ENCODE data around the gene GNPTG. TPM values are rescaled to one million over a fixed set of nuclear protein-coding genes. Genes with fewer than 3 reads are reported as not detected.

Gene GNPTG
- total and polyA plus RNA-seq, 2 of the 8 experiments (the other 6 are each of a cell fraction or from before 2014, with no cell fraction given): 26.2 to 51.2 TPM

DNA sequence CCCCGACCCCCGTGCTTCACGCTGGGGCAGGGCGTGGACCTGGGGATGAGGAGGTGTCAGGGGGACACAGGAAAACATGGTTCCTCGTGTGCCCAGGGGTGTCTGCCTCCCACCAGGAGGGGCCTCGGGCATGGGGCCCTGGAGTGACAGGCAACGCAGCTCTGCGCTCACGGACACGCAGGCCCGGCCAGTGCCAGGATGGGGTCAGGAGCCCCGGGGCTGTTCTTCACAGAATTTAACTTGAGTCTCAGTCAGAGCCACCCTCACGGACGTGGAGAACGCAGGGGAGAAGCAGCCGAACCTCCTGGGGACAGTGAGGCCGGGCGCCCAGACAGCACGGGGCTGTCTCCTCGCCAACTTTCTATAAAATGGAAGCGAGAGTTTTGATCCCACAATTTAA lies 46.0 kb downstream of the GNPTG start:
- TF ChIP-seq CTBP2 (IDR thresholded peaks at IDR 0.05; ENCODE audit: borderline replicate concordance, insufficient read depth, insufficient read length, low read length): no peak
- no peak for TF ChIP-seq SIX5 (IDR thresholded peaks at IDR 0.05; ENCODE audit: low read depth, low read length)
- no peak for TF ChIP-seq RBBP5 (IDR thresholded peaks at IDR 0.05; ENCODE audit: borderline replicate concordance, low read depth, low read length)
- no peak for TF ChIP-seq CHD1 (IDR thresholded peaks at IDR 0.05; ENCODE audit: low read depth, low read length)
- TF ChIP-seq NANOG (IDR thresholded peaks at IDR 0.05; ENCODE audit: insufficient read depth, low read depth, low read length, poor library complexity, severe bottlenecking): no peak
- TF ChIP-seq, protein P1, sequence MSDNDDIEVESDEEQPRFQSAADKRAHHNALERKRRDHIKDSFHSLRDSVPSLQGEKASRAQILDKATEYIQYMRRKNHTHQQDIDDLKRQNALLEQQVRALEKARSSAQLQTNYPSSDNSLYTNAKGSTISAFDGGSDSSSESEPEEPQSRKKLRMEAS (IDR thresholded peaks at IDR 0.05): no peak
- TF ChIP-seq CREB1 (IDR thresholded peaks at IDR 0.05): no peak
- no peak overlapping the region for H3K27ac ChIP-seq (ENCODE audit: low read depth, low read length)
- no peaks in the 10 kb centered on the region for H3K23me2 ChIP-seq (ENCODE audit: low read depth, low read length)
- FAIRE-seq: no peak
- no peak overlapping the region for H3K23ac ChIP-seq (ENCODE audit: insufficient read length)
- no peaks in the 10 kb centered on the region for H3K79me2 ChIP-seq (ENCODE audit: control insufficient read depth in 1 of 2, insufficient read depth in 2 of 2, low read length in 2 of 2)
- peaks cover 0 to 16% (median 6%) of the 10 kb centered on the region in 4 experiments; a peak in 3 of 8 replicates for H3K36me3 ChIP-seq (ENCODE audit: control insufficient read depth in 2 of 4, insufficient read depth in 4 of 4, low read length in 3 of 4)
- H2BK5ac ChIP-seq (ENCODE audit: low read depth, low read length): no peak overlapping the region
- no peak overlapping the region for H3K4ac ChIP-seq (replicated peaks; ENCODE audit: insufficient read length, low read depth, low read length)
- H3K9me3 ChIP-seq (ENCODE audit: insufficient read depth in 2 of 2, low read depth in 1 of 2, low read length in 1 of 2): no peaks in the 10 kb centered on the region
- H2BK120ac ChIP-seq (replicated peaks; ENCODE audit: low read depth, low read length): no peak overlapping the region
- no peak overlapping the region for H3K4me3 ChIP-seq (ENCODE audit: extremely low read depth in 1 of 4, insufficient read depth in 2 of 4, low read depth in 3 of 4, low read length in 4 of 4)
- no peak overlapping the region for H3K4me2 ChIP-seq (ENCODE audit: insufficient read depth in 1 of 2, low read depth in 2 of 2, low read length in 2 of 2)
- H2AK5ac ChIP-seq (ENCODE audit: low read depth, low read length): no peak overlapping the region
- no peak overlapping the region for H3K56ac ChIP-seq (replicated peaks; ENCODE audit: insufficient read length, low read depth, low read length)
- no peak overlapping the region for H2BK20ac ChIP-seq (ENCODE audit: low read length)
- H3K14ac ChIP-seq (ENCODE audit: insufficient read length): no peak overlapping the region
- H4K20me1 ChIP-seq (replicated peaks in 1 of 2; ENCODE audit: control insufficient read depth in 1 of 2, insufficient read depth in 2 of 2, low read length in 2 of 2): peaks cover 0 to 4% of the 10 kb centered on the region in 2 experiments
- no peak for DNase-seq (ENCODE audit: low read depth in 1 of 2, low spot score in 2 of 2)
- no peak overlapping the region for H4K91ac ChIP-seq (replicated peaks; ENCODE audit: insufficient read length, low read length)
- H3K79me1 ChIP-seq (ENCODE audit: low read depth, low read length): no peaks in the 10 kb centered on the region
- H3K4me1 ChIP-seq (replicated peaks in 1 of 4; ENCODE audit: control insufficient read depth in 3 of 4, insufficient read depth in 4 of 4, low read length in 3 of 4): no peaks in the 10 kb centered on the region
- H4K8ac ChIP-seq (ENCODE audit: extremely low read depth, insufficient read depth, low read length): no peak overlapping the region; the same call in 1 of the 2 replicates
- no peak overlapping the region for H4K5ac ChIP-seq (ENCODE audit: insufficient read length, low read depth, low read length)
- no peak overlapping the region for H3K9ac ChIP-seq (replicated peaks in 1 of 4; ENCODE audit: extremely low read depth in 1 of 4, low read depth in 3 of 4, low read length in 3 of 4)
- WGBS, 2 experiments (ENCODE audit: extremely low coverage in 1 of 2, insufficient coverage in 1 of 2, insufficient read length in 1 of 2, insufficient replicate concordance in 2 of 2, low coverage in 1 of 2, low lambda C conversion rate in 2 of 2, missing lambda C conversion rate in 1 of 2): 96% methylated on average over 21 of the region's 21 CpGs; no CpG with 5 or more reads in 1 of the 2 experiments
- H3K27me3 ChIP-seq (replicated peaks in 1 of 4; ENCODE audit: control insufficient read depth in 3 of 4, extremely low read depth in 1 of 4, insufficient read depth in 3 of 4, low read length in 3 of 4): no peaks in the 10 kb centered on the region
- ChIA-PET POLR2A (ENCODE audit: partially characterized antibody) (interaction anchor here (1.3 kb wide), 1 partner anchor 12 kb away, joined by 3 read pairs; no protein-coding TSS in a partner anchor), CTCF (ENCODE audit: partially characterized antibody) (interaction anchor here (1.3 kb wide), 1 partner anchor 34 kb away, joined by 4 read pairs; no protein-coding TSS in a partner anchor)
- H2BK15ac ChIP-seq (ENCODE audit: low read length): no peak overlapping the region
- no peak overlapping the region for H3K18ac ChIP-seq (ENCODE audit: extremely low read depth, low read length)
- no peak overlapping the region for H2BK12ac ChIP-seq (ENCODE audit: low read depth, low read length)
- H2AFZ ChIP-seq (ENCODE audit: low read length): no peak overlapping the region
